Cardiac fibroblast (primary cell): Measurements from ENCODE around the gene PRR20G.

Experiments used
- DNase-seq, 2 donors: peaks; one replicate each; pipeline versions ENCODE4 v3.0.0 to v3.0.0-alpha.2; 2010; ENCODE audit warnings: low read depth in 2 of 2
- H3K4me3 ChIP-seq, 2 donors: replicated peaks in 1 of 2; 1 replicate in 1 of 2; 2 replicates in 1 of 2; pipeline ENCODE4 v1.5.1; 2011; ENCODE audit warnings: low read depth in 2 of 2, low read length in 2 of 2, mild to moderate bottlenecking in 2 of 2, moderate library complexity in 1 of 2
- TF ChIP-seq, protein P1 (sequence below): IDR thresholded peaks from one replicate; pipeline ENCODE4 v1.5.1; 2011; ENCODE audit warnings: low read depth, mild to moderate bottlenecking, low read length, inconsistent platforms

Gene PRR20G

DNA sequence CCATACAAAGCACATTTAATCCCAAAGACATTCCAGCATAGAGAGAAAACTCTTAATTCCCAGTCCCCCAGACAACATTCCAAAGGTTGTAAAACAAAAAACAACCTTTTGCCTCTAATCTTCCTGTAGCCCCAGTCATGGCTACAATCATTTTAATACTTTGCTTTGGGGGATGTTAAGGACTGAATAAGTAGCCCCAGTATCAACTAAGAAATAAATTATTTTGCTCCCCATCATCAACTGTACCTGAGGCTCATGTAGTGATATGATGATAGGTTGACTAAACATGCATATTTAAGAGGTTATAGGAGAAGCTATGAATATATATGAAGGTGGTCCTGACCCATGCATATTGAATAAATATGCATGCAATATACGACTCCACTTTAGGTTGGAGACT, 40.6 kb downstream of the PRR20G start:
- no peak for DNase-seq
- H3K4me3 ChIP-seq = no peak overlapping the region
- TF ChIP-seq, protein P1, sequence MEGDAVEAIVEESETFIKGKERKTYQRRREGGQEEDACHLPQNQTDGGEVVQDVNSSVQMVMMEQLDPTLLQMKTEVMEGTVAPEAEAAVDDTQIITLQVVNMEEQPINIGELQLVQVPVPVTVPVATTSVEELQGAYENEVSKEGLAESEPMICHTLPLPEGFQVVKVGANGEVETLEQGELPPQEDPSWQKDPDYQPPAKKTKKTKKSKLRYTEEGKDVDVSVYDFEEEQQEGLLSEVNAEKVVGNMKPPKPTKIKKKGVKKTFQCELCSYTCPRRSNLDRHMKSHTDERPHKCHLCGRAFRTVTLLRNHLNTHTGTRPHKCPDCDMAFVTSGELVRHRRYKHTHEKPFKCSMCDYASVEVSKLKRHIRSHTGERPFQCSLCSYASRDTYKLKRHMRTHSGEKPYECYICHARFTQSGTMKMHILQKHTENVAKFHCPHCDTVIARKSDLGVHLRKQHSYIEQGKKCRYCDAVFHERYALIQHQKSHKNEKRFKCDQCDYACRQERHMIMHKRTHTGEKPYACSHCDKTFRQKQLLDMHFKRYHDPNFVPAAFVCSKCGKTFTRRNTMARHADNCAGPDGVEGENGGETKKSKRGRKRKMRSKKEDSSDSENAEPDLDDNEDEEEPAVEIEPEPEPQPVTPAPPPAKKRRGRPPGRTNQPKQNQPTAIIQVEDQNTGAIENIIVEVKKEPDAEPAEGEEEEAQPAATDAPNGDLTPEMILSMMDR = no peak

DNA sequence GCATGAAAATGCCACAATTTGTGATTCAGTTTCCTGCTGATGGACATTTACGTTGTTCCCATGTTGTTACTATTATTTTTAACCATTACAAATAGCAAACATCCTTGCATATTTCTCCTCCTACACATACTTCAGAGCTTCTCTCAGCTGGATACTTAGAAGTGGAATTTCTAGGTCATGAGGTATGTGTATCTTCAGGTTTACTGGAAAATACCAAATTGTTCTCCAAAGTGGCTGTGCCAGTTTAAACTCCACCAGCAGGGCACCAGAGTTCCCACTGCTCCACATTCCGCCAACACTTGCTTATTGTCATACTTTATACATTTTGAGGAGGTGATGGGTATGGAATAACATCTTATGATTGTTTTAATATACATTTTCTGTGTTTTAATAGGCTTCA, 49.2 kb downstream of the PRR20G start:
- TF ChIP-seq, protein P1 = no peak
- DNase-seq = no peak
- H3K4me3 ChIP-seq = no peak overlapping the region

DNA sequence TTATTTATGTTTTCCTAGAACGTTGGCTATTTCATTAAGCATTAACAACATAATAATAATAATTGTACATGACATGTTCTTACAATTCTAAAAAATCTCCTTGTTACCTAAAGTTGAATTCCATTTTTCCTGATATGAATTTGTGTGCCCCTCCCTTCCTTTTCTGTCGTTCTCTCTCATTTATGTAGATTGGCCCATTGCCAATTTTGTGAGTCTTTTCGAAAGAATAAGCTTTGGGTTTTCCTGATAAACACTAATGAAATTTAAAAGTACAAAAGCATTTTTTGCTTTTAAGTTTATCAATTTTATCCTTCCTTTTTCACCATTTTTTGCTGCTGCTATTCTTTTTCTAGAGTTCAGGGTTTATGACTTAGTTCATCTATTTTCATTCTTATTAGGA, 50.0 kb downstream of the PRR20G start:
- TF ChIP-seq, protein P1 = no peak
- no peak for DNase-seq
- no peak overlapping the region for H3K4me3 ChIP-seq

- TF ChIP-seq, protein P1 = no peak
- no peak overlapping the region for H3K4me3 ChIP-seq
- no peak for DNase-seq
Observed at GRCh38 chr3:127235706-127236105, 52.1 kb downstream of the PRR20G start.

DNA sequence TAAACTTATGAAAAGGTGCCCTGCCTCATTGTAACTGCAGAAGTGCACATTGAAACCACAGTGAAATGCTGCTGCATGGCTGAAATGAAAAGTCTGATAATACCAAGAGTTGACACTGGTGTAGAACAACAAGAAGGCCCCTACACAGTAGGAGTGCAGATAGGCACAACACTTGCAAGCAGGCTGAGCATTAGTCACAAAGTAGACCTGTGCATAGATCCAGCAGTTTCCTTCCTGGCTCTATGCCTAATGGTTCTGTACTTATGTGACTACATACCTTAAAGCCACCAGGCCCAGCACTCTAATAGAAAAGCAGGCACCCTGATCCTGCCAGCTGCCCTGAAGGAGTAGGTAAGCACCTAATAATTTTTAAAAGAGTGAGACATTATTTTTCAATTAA, 53.1 kb downstream of the PRR20G start:
- H3K4me3 ChIP-seq = no peak overlapping the region
- DNase-seq = no peak
- TF ChIP-seq, protein P1 = no peak
